Omental fat pad (tissue), 4 donors: ENCODE measurements around the gene KNDC1. TPM values are rescaled to one million over a fixed set of nuclear protein-coding genes. Genes with fewer than 3 reads are reported as not detected.

Experiments
- ATAC-seq: fragments of 150-250 bp; one replicate; pipeline ENCODE4 v1.9.1; 2016; ENCODE audit warnings: mild to moderate bottlenecking, moderate library complexity; ENCODE audit not compliant: low FRiP score
- DNase-seq: peaks from one replicate; pipeline ENCODE4 v3.0.0-alpha.2; 2019; ENCODE audit warnings: low spot score
- total RNA-seq, 4 donors: library from RNA; depleted of rRNA; stranded (reverse); fragments of >200 nt; gene quantifications; one replicate each; pipeline ENCODE4 v1.1.0, GENCODE V29; 2016
- TF ChIP-seq, protein P1 (sequence below), 3 donors: fragments of 450-650 bp; IDR thresholded peaks; one replicate each; pipeline ENCODE4 v1.5.1; 2016 to 2017; ENCODE audit warnings: antibody characterized with exemption in 3 of 3, mild to moderate bottlenecking in 3 of 3, moderate library complexity in 2 of 3

The KNDC1 gene
- total RNA-seq, 4 donors from 2014 or later, result 0.16 to 7.7 (median 1.7) TPM

DNA sequence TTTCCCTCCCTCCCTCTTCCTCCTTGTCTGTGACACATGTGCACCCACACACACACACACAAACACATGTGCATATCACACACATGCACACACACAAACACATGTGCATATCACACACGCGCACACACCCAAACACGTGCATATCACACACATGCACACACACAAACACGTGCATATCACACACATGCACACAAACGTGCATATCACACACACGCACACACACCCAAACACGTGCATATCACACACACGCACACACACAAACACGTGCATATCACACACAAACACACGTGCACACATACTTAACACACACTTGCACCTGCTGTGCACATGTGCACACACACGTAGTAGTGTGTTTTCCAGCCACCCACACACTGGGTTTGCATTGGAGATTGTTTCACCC lies 29.4 kb upstream of the KNDC1 start:
- ATAC-seq, result no peak
- TF ChIP-seq, protein P1, sequence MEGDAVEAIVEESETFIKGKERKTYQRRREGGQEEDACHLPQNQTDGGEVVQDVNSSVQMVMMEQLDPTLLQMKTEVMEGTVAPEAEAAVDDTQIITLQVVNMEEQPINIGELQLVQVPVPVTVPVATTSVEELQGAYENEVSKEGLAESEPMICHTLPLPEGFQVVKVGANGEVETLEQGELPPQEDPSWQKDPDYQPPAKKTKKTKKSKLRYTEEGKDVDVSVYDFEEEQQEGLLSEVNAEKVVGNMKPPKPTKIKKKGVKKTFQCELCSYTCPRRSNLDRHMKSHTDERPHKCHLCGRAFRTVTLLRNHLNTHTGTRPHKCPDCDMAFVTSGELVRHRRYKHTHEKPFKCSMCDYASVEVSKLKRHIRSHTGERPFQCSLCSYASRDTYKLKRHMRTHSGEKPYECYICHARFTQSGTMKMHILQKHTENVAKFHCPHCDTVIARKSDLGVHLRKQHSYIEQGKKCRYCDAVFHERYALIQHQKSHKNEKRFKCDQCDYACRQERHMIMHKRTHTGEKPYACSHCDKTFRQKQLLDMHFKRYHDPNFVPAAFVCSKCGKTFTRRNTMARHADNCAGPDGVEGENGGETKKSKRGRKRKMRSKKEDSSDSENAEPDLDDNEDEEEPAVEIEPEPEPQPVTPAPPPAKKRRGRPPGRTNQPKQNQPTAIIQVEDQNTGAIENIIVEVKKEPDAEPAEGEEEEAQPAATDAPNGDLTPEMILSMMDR (IDR thresholded peaks at IDR 0.05), result no peak
- no peak for DNase-seq

DNA sequence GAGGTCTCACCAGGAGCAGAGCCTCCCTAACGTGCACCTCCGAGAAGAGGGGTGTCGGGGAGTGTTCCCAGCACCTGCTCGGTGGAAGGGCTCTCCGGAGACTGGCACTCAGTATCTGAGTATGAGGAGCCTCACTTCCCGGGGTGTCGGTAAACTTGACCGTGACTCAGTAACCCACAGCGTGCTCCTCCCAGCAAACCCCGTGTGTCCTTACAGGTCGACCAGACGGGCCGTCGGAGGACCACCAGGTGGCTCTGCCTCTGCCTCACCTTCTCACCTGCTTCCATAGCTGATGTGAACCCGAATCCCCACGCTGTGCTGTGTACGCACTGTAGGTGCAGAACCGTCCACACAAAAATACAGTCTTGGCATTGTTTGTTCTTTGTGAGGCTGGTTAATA lies 29.0 kb upstream of the KNDC1 start:
- TF ChIP-seq, protein P1 (IDR thresholded peaks at IDR 0.05), result no peak
- ATAC-seq, result no peak
- no peak for DNase-seq

DNA sequence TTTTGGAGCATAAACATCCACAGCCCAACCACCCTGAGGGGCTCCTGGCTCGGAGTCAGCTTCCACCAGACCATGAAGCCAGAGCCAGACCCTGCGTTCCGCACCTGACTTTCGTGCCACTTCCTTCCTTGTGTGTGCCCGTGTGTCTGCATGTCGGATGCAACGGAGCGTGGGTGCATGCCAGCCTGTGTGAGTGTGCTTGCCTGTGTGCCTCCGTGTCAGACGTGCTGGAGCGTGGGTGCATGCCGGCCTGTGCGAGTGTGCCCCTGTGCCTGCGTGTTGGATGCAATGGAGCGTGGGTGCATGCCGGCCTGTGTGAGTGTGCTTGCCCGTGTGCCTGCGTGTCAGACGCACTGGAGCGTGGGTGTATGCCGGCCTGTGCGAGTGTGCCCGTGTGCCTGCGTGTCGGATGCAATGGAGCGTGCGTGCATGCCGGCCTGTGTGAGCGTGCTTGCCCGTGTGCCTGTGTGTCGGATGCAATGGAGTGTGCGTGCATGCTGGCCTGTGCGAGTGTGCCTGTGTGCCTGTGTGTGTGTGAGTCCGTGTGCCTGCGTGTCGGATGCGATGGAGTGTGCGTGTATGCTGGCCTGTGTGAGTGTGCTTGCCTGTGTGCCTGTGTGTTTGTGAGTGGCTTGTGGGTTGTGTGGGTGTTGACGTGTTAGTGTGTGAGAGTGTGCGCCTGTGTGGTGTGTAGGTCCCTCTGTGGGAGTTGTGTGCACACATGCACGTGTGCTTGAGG lies 28.1 kb upstream of the KNDC1 start:
- TF ChIP-seq, protein P1 (IDR thresholded peaks at IDR 0.05), result no peak
- no peak for DNase-seq
- no peak for ATAC-seq

DNA sequence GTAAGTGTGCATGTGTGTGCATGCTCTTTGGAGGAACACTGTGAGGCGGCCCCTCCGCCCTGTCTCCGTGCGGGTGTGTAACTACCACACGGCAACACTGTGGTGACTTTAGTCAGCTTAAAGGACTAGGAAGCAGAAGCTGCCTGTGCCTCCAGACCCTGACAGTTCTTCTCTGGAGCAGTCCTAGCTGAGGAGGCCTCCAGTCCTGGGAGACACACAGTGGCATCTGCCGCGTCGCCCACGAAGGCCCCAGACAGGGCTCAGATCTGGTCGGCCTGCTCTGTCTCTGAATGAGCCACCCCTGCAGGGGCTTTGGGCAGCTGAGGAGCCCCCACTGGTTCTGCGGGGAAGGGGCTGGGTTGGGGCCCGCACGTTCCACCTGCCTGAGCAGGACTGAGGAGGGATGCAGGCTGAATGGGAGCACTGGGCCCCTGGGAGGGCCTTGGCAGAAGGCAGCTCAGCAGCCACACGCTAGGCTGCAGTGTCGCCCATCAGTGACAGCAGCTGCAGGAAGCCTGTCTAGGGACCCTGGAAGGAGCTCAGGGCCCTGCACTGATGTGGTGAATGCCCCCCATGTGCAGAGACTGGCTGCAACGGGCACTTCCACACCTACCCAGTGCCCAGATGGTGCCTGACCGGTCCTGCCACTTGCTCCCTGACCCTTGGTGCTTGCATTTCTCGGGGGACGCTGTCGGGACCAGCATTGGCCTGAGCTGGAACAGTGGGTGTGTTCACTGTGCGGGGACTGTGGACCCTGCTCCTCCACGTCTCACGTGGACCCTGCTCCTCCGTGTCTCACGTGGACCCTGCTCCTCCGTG lies 27.3 kb upstream of the KNDC1 start:
- DNase-seq (no peak), ATAC-seq (no peak)

DNA sequence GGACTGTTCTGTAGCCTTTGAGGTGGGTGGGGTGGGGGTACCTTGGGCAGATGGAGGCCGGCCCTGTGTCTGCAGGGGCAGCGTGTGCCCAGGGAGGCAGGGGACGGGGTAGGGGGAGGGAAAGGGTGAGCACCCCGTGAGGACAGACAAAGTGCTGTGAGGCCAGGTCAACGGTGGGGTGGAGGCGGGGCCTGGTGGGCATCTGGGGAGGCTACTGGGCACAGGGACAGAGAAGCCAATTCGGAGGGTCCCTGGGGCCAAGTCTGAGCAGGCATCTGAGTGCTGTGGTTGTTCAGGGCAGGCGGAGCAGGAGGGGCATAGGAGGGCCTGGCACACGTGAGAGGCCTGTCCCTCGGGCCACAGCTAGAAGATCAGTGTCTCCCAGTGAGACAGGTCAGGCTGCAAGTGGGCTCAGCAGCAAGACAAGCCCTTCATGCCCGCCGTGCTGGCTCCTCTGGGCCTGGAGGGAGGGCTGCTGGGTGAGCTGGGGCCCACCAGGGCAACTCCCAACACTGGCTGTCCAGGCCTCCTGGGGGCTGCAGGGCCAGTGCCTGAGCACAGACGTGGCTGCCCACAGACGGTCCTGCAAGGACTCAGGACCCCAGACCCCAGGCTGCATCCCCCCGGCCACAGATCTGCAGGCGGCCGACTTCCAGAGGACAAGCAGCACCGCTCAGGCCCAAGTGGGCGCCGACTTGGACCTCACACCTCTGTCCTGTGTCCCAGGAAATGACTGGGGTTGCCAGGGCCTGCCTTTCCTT lies 26.4 kb upstream of the KNDC1 start:
- DNase-seq (no peak), ATAC-seq (no peak)
- TF ChIP-seq, protein P1 (IDR thresholded peaks at IDR 0.05), result no peak

More for the DNA sequence above, 27.3 kb upstream of the KNDC1 start:
- TF ChIP-seq, protein P1 (IDR thresholded peaks at IDR 0.05), result no peak

DNA sequence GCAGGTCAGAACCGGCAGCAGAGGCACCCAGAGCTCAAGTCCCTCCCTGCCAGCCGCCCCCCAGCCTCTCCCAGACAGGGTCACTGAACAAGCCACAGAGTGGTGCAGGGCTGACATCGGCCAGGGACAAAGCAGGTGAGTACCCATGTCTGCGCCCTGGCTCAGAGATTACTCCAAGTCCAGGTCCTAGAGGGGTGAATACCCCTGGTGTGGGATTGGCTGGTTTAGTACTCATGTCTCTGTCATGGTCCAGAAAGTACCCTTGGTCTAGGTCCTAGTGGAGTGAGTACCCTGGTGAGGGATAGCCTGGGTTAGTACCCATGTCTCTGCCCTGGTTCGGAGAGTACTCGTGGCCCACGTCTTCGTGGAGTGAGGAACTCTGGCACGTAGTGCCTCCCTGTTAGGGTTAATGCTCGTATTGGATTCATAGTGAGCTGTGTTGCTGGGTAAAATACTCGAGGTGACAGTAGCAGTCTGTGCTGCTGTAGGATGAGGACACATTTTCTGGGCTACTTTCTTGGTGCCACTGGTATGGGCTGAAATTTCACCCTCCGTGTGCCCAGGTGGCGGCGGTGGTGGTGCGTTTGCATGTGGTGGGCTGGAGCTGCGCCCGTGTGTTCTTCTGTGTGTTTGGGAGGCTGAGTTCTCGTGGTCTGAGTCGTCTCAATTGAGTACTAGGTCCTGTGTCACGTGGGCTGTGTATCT lies 25.5 kb upstream of the KNDC1 start:
- DNase-seq, result no peak
- TF ChIP-seq, protein P1 (IDR thresholded peaks at IDR 0.05), result no peak
- no peak for ATAC-seq
